ENCODE data around the gene GAK.
"Not testable (repeated sequence)": the region's sequence is repeated elsewhere in the genome, so short reads cannot be mapped to it uniquely, and the experiment has no call there.

Gene GAK

GRCh38 chr4:953574-953915 lies 21.4 kb upstream of the GAK start:
- in situ Hi-C loops (cut with MboI; ENCODE audit: low sequenced_read_pairs): no loop called here

- in situ Hi-C loops (cut with MboI; ENCODE audit: low sequenced_read_pairs): no loop called here
These were observed 20.9 kb upstream of the GAK start for GRCh38 chr4:952881-953573.

DNA sequence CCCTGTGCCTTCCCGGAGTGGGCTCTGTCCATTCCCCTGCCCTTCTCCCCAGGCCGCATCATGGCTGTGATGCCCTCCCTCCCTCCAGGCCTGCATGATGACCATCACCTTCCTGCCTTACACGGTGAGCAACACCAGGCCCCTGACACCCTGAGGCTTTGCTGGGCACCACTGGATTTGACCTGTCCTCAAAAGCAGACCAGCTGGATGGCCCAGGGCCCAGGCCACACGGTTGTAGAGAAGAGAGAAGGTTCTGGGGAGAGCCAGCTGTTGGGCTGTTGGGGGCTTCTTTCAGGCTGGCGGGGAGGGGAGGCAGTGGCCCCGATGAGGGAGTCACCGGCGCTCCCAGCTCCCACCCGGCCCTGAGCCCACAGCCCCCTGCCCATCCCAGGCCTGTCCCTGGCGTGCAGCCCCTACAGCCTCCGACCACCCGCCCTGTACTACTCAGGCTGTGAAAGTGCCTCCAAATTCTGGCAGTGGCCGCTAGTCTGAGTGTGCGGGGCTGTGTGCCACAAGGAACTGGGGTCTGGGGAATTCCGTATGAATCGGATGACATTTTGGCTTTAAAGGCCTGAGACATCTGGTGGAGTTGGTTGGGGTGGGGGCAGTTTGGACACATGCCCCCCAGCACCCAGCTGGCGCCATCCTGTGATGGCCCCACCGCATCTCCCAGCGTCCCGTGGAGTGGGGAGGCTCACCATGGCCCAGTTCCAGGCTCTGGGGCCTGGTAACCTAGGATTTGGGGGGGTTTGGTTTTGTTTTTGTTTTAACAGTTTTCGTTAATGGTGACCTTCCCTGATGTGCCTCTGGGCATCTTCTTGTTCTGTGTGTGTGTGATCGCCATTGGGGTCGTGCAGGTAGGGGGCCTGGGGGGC lies 19.7 kb upstream of the GAK start:
- in situ Hi-C loops (cut with MboI; ENCODE audit: low sequenced_read_pairs): no loop called here

DNA sequence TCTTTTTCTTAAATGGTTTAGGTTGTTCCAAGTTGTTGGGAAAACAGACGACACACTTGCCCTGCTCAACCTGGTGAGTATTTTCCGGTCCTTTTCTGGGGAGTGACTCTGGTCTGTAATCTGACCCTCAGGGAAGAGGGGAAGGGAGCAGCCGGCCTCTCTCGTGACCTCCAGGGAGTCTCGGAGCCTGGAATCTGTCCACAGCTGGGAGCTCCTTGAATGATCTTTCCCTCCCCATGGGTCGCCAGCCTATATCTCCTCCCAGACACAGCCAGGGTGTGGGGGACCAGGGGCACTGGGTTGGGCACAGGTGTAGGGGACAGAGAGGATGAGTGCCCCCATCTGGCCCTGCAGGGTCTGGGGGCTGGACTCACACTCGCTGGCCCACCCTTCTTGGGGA lies 19.1 kb upstream of the GAK start:
- in situ Hi-C loops (cut with MboI; ENCODE audit: low sequenced_read_pairs): no loop called here

GRCh38 chr4:950136-951020 lies 18.3 kb upstream of the GAK start:
- in situ Hi-C loops (cut with MboI; ENCODE audit: low sequenced_read_pairs): no loop called here

GRCh38 chr4:949656-950055 lies 17.5 kb upstream of the GAK start:
- in situ Hi-C loops (cut with MboI; ENCODE audit: low sequenced_read_pairs): no loop called here

- in situ Hi-C loops (cut with MboI; ENCODE audit: low sequenced_read_pairs): no loop called here
These were observed 16.8 kb upstream of the GAK start for GRCh38 chr4:948936-949300.

GRCh38 chr4:948101-948935 lies 16.2 kb upstream of the GAK start:
- in situ Hi-C loops (cut with MboI; ENCODE audit: low sequenced_read_pairs): no loop called here

- in situ Hi-C loops (cut with MboI; ENCODE audit: low sequenced_read_pairs): no loop called here
These were observed 15.4 kb upstream of the GAK start for GRCh38 chr4:947491-947971.

DNA sequence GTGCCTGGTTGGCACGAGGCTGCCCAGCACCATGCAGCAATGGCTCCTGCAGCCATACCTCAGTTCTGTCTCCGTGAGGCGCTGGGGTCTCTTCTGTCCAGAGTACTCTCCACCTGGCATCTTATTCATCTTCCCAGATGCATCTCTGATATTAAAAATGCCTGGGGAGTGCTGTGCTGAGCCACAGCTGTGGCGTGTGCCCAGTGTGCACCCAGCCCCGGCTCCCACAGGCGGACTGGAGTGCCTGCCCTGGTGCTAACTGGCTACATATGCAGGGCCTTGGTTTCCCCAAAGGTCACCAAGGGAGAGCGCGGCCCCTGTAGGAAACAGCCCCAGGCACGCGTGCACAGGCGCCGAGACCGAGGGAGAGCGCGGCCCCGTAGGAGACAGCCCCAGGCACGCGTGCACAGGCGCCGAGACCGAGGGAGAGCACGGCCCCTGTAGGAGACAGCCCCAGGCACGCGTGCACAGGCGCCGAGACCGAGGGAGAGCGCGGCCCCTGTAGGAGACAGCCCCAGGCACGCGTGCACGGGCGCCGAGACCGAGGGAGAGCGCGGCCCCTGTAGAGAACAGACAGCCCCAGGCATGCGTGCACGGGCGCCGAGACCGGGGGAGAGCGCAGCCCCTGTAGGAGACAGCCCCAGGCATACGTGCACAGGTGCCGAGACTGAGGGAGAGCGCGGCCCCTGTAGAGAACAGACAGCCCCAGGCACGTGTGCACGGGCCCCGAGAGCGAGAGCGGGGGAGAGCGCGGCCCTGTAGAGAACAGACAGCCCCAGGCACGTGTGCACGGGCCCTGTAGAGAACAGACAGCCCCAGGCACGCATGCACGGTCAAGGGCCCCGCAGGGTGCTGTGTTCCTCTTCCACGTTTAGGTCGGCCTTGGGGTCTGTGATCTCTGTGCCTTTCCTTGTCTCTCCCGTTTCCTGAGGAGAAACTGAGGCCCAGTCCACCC lies 14.7 kb upstream of the GAK start:
- in situ Hi-C loops (cut with MboI; ENCODE audit: low sequenced_read_pairs): no loop called here

- in situ Hi-C loops (cut with MboI; ENCODE audit: low sequenced_read_pairs): no loop called here
These were observed 14.0 kb upstream of the GAK start for GRCh38 chr4:946103-946450.

DNA sequence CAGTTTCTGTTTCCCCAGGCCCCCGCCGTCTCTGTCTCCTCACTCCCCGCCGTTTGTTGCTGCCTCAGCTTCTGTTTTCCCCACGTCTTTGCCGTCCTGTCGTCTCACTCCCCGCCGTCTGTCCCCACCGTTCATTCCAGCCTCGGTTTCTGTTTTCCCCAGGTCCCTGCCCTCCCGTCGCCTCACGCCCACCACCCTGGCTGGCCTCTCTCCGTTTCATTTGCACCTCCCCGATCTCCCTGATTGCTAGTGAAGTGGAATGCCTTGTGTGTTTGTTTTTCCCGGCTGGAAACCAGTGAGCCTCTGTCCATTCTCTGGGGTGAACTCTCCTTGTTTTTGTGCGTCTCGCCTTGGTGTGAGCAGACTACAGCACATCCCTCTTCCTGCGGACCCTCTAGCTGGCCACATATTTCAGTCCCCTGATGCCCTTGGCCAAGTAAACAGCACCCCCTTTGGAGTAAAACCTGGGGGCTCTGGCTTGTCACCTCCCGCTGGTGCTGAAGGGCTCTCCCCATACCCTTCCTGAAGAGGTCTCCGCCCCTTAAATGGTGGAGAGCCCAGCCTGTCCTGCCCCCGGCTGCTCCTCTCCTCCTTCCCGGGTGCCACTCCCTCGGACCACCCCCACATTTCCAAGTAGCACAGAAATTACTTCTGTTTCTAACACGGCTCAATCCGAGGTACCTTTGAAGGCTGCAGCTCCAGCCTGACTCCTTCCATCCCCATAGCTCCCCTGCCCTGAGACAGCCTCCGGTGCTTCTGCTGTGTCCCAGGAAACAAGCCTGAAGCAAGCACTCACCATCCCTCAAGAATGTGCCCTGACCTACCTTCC lies 13.4 kb upstream of the GAK start:
- in situ Hi-C loops (cut with MboI; ENCODE audit: low sequenced_read_pairs): no loop called here

GRCh38 chr4:939508-939907 lies 7.4 kb upstream of the GAK start:
- in situ Hi-C loops (cut with MboI; ENCODE audit: low sequenced_read_pairs): not testable (repeated sequence)

- in situ Hi-C loops (cut with MboI; ENCODE audit: low sequenced_read_pairs): no loop called here
These were observed 576 bp upstream of the GAK start for GRCh38 chr4:932713-933070.

- in situ Hi-C loops (cut with MboI; ENCODE audit: low sequenced_read_pairs): no loop called here
These were observed 739 bp downstream of the GAK start for GRCh38 chr4:931194-931959.

- in situ Hi-C loops (cut with MboI; ENCODE audit: low sequenced_read_pairs): no loop called here
These were observed 1.3 kb downstream of the GAK start for GRCh38 chr4:930827-931193.

DNA sequence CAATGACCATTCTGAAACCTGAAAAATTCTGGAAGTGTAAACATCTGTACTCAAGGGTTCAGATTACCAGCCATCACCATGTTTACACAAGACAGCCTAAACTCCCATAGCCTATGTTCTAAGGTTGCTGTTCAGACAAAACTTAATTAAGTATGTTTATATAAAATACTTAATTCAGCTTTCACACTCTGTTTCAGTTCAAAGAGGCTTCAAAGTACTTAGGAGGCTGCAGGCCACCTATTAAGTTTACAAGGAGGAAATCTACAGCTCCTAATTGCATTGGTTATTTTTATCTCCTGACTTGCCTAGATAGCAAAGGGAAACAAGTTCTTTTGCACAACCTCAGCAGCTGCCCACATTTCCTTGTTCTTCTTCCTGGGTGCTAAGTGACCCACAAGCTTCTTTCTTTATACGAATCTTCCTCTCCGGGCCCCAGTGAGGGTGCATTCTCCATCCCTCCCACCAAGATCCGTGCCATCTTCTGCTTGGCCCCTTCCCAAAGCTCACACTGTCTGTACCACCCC lies 2.0 kb downstream of the GAK start:
- in situ Hi-C loops (cut with MboI; ENCODE audit: low sequenced_read_pairs): no loop called here
